Breast epithelium (tissue), 3 donors: ENCODE measurements around the gene CSTB.

Experiments
- POLR2AphosphoS5 ChIP-seq, 3 donors: sonication (generic); formaldehyde crosslinking; IDR thresholded peaks; one replicate each; pipeline ENCODE4 v1.6.1; 2017; ENCODE audit warnings: antibody characterized with exemption in 3 of 3
- TF ChIP-seq, protein P1 (sequence below), 3 donors: fragments of 450-650 bp; IDR thresholded peaks; one replicate each; pipeline ENCODE4 v1.5.1; 2016 to 2017; ENCODE audit warnings: antibody characterized with exemption in 3 of 3, mild to moderate bottlenecking in 3 of 3, moderate library complexity in 3 of 3

DNA sequence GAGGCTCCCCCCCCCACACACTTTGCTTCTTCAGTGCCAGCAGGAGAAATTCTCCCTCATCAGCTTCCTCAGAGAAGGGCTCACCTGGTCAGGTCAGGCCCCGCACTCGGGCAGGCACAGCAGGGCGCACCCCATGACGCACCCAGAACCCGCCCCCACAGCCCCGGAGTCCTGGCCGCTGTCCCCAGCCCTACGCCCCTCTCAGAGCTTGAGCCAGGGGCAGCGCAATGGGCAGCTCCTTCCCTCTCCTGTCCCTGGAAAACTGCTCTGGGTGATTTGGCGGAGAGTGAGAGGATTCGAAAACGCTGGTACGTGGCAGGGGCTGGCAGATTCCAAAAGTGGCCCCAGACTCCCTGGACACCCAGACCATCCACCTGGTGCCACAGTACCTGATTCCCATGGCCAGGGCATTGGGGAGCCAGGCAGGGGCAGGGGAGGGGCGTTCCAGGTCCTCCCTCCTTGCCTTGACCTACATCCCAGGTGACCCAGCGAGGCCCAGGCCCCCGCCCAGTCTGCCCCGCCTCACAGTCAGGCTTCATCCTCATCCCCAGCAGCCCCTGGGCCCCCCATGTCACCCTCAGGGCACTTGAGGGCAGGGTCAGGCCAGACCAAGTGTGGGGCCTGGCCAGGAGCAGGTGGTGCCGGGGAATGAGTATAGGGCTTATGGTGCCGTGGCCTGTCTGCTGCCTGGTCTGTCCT is 37.0 kb upstream of the CSTB start:
- TF ChIP-seq POLR2AphosphoS5 (IDR thresholded peaks at IDR 0.05) = no peak
- TF ChIP-seq, protein P1, sequence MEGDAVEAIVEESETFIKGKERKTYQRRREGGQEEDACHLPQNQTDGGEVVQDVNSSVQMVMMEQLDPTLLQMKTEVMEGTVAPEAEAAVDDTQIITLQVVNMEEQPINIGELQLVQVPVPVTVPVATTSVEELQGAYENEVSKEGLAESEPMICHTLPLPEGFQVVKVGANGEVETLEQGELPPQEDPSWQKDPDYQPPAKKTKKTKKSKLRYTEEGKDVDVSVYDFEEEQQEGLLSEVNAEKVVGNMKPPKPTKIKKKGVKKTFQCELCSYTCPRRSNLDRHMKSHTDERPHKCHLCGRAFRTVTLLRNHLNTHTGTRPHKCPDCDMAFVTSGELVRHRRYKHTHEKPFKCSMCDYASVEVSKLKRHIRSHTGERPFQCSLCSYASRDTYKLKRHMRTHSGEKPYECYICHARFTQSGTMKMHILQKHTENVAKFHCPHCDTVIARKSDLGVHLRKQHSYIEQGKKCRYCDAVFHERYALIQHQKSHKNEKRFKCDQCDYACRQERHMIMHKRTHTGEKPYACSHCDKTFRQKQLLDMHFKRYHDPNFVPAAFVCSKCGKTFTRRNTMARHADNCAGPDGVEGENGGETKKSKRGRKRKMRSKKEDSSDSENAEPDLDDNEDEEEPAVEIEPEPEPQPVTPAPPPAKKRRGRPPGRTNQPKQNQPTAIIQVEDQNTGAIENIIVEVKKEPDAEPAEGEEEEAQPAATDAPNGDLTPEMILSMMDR (IDR thresholded peaks at IDR 0.05) = no peak
